ENCODE data around the gene BBS4.
"Not testable (repeated sequence)": the region's sequence is repeated elsewhere in the genome, so short reads cannot be mapped to it uniquely, and the experiment has no call there.

Gene BBS4

DNA sequence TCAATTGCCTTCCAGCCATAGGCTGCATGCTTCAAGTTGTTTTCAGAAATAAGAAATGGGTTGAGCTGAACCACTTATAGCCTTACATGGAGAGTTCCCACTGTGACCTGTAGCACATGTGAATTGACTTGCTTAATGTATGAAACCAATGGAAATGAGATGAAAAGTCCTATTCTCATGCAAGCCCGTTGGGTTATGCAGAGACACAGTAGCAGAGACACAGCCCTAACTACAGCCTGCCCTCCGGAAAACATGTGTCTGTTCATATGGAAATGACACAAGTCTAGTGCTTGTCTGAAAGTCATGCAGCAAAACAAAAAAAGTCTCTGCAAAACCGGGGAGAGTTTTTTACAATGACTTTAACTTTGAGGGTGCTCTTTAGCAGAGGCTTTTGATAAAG lies 14.5 kb upstream of the BBS4 start:
- Histone ChIP-seq H3K9ac (no peak overlapping the region), H3K27ac (no peak overlapping the region)

DNA sequence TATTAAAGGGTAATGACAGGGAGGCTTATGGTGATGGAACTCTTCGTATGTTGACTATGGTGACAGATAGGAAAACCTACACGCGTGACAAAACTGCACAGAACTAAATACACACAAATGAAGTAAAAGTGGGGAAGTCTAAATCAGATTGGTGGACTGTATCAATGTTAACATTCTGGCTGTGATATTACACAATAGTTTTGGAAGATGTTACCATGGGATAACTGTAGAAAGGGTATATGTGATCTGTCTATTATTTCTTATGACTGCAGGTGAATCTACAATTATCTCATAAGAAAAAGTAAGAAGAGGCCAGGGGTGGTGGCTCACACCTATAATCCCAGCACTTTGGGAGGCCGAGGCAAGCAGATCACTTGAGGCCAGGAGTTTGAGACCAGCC lies 9.2 kb upstream of the BBS4 start:
- Histone ChIP-seq H3K4me2 (no peak overlapping the region), H3K27ac (no peak overlapping the region), H3K36me3 (no peaks in the 10 kb centered on the region), H3K4me3 (no peak overlapping the region), H4K20me1 (no peaks in the 10 kb centered on the region), H3K9ac (no peak overlapping the region), H3K4me1 (peaks cover 0 to 5% (median 0%) of the 10 kb centered on the region in 10 experiments; a peak in 3 of 20 replicates), H3K9me3 (replicated peaks in 1 of 11) (no peaks in the 10 kb centered on the region), H3K27me3 (no peaks in the 10 kb centered on the region)
- no peak for TF ChIP-seq Cebpa-rat (IDR thresholded peaks at IDR 0.05)

More for the DNA sequence above, 14.5 kb upstream of the BBS4 start:
- Histone ChIP-seq H3K27me3 (no peaks in the 10 kb centered on the region), H4K20me1 (no peaks in the 10 kb centered on the region), H3K4me3 (no peak overlapping the region), H3K9me3 (replicated peaks in 1 of 11) (no peaks in the 10 kb centered on the region), H3K4me1 (no peaks in the 10 kb centered on the region), H3K4me2 (no peak overlapping the region), H3K36me3 (no peaks in the 10 kb centered on the region)
- TF ChIP-seq Cebpa-rat (IDR thresholded peaks at IDR 0.05), result no peak

DNA sequence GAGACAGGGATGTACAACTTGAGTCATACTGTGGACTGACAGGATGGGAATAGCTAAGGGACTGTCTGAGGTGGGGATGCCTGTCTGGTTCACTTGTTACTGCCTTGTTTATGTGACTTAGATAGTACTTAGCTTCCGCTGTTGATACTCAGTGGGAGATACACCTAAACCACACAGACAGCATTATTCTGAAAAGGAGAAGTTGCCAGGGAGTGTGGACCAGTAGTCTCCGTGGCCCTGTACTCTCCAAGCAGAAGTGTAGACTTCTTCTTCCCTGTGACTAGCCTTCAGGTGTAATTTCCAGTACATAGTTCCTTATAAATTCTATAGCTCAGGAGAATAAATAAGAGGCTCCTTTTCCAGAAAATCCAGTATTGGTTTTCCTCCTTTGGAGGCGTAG lies 5.1 kb upstream of the BBS4 start:
- Histone ChIP-seq H3K27me3 (no peaks in the 10 kb centered on the region), H3K4me2 (no peak overlapping the region), H3K4me1 (peaks cover 8 to 14% (median 10%) of the 10 kb centered on the region in 10 experiments), H3K36me3 (no peaks in the 10 kb centered on the region), H3K4me3 (no peak overlapping the region), H4K20me1 (no peaks in the 10 kb centered on the region), H3K9ac (no peak overlapping the region), H3K27ac (no peak overlapping the region), H3K9me3 (replicated peaks in 1 of 11) (no peaks in the 10 kb centered on the region)
- no peak for TF ChIP-seq Cebpa-rat (IDR thresholded peaks at IDR 0.05)

DNA sequence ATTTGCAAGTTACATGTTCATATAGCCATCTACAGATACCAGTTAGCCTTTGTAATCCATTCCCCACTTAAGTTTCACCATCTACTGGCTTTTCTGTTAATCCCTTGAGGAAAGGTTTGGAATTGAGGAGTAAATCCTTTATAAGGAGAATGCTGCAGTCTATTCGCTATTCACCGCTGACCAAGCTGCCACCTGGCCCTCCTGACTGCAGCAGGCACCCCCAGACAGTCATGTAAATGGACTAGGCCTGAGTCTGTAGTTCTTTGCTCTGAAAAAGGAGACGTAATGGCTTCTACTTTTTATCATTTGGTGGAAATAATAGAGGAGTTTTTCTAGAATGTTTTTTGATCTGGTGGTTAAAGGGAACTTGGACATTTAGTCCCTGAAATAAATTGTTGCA lies 3.2 kb upstream of the BBS4 start:
- Histone ChIP-seq H3K4me1 (peaks cover 15 to 25% (median 20%) of the 10 kb centered on the region in 10 experiments), H3K9me3 (replicated peaks in 1 of 11) (no peaks in the 10 kb centered on the region), H3K9ac (no peak overlapping the region), H3K27ac (no peak overlapping the region), H3K36me3 (no peaks in the 10 kb centered on the region), H3K4me3 (no peak overlapping the region), H3K27me3 (no peaks in the 10 kb centered on the region), H3K4me2 (no peak overlapping the region), H4K20me1 (no peaks in the 10 kb centered on the region)
- TF ChIP-seq Cebpa-rat (IDR thresholded peaks at IDR 0.05), result no peak

DNA sequence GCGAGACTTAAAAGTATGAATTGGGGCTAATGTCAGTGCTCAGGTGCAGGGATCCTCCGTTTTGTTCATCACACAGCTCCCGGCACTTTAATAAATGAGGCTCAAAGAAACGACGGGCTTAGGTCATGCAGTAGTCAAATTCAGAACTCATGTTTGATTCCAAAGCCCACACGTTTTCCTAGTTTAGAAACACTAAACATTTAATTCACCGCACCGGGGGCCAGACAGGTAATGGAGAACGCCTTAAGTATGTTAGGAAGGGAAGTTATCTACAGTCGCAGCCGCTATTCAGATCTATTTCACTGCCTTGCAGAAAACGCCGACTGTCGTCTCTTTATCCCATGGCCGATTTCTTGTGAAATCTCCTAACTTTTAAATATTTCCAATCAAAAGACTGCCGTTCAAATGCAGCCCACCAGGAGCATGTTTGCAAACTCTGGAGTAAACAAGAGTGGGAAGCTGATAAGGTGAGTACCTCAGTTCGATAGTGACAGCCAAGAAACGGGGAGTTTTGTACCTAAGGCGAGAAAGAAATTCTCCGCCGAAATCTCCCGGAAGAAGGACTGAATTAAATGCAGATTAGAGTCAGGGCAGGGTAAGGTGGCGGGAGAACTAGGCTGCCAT lies 594 bp upstream of the BBS4 start:
- Histone ChIP-seq H3K4me2 (peak overlapping the region; percentile 66 to 95 (median 87)), H3K9me3 (replicated peaks in 1 of 11) (0 out of 22 replicates have a peak, but pooled peaks cover 0 to 4% (median 0%) of the 10 kb centered on the region in 11 experiments), H3K27ac (peak overlapping the region; percentile 66 to 90 (median 81)), H3K27me3 (no peaks in the 10 kb centered on the region), H3K36me3 (no peaks in the 10 kb centered on the region), H4K20me1 (no peaks in the 10 kb centered on the region), H3K4me1 (peaks cover 15 to 23% (median 20%) of the 10 kb centered on the region in 10 experiments), H3K4me3 (peak overlapping the region; percentile 69 to 80 (median 76)), H3K9ac (peak overlapping the region; percentile 77 to 87 (median 83))
- no peak for TF ChIP-seq Cebpa-rat (IDR thresholded peaks at IDR 0.05)

DNA sequence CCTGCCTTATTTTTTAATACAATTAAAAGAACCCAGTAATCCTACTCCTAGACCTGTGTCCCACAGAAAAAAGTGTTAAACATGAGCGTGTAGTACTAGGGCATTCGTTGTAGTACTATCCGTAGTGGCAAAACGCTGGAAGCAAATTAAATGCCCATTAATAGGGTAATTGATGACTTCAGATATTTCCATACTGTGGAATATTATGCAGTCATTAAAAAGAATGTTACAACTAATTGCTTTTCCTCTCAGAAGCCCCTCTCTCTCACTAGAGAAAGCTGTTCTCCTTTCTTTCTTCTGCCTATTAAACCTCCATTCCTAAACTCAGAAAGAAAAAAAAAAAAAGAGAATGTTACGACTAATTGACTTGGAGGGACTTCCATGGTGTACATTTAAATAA lies 2.7 kb downstream of the BBS4 start:
- peaks cover 15 to 28% (median 20%) of the 10 kb centered on the region in 10 experiments for H3K4me1 ChIP-seq
- H3K27me3 ChIP-seq, result no peaks in the 10 kb centered on the region
- no peak overlapping the region for H3K4me2 ChIP-seq
- no peak overlapping the region for H3K9ac ChIP-seq
- no peak overlapping the region for H3K27ac ChIP-seq
- H4K20me1 ChIP-seq, result no peaks in the 10 kb centered on the region
- 0 out of 22 replicates have a peak, but pooled peaks cover 0 to 4% (median 0%) of the 10 kb centered on the region in 11 experiments for H3K9me3 ChIP-seq (replicated peaks in 1 of 11)
- H3K36me3 ChIP-seq, result no peaks in the 10 kb centered on the region
- H3K4me3 ChIP-seq, result no peak overlapping the region
- TF ChIP-seq Cebpa-rat (IDR thresholded peaks at IDR 0.05), result no peak

GRCh38 chr15:72690938-72691337 lies 4.9 kb downstream of the BBS4 start:
- Histone ChIP-seq H3K4me1 (peaks cover 7 to 18% (median 11%) of the 10 kb centered on the region in 10 experiments; a peak in 19 of 20 replicates), H3K36me3 (peaks cover 0 to 6% (median 0%) of the 10 kb centered on the region in 11 experiments; a peak in 1 of 22 replicates), H3K9me3 (replicated peaks in 1 of 11) (0 out of 22 replicates have a peak, but pooled peaks cover 0 to 4% (median 0%) of the 10 kb centered on the region in 11 experiments), H3K9ac (no peak overlapping the region), H4K20me1 (no peaks in the 10 kb centered on the region), H3K4me3 (no peak overlapping the region), H3K27me3 (no peaks in the 10 kb centered on the region), H3K27ac (no peak overlapping the region), H3K4me2 (peak overlapping the region in 2 of 11 experiments; percentile 6 to 19; a peak in 1 of 22 replicates)
- TF ChIP-seq Cebpa-rat (IDR thresholded peaks at IDR 0.05), result no peak

- no peak overlapping the region for H3K27ac ChIP-seq
- H3K27me3 ChIP-seq, result no peaks in the 10 kb centered on the region
- peaks cover 0 to 6% (median 0%) of the 10 kb centered on the region in 11 experiments; a peak in 1 of 22 replicates for H3K36me3 ChIP-seq
- H3K9me3 ChIP-seq (replicated peaks in 1 of 11), result no peaks in the 10 kb centered on the region
- no peak overlapping the region for H3K4me2 ChIP-seq
- no peaks in the 10 kb centered on the region for H3K4me1 ChIP-seq
- no peaks in the 10 kb centered on the region for H4K20me1 ChIP-seq
- H3K9ac ChIP-seq, result no peak overlapping the region
- TF ChIP-seq Cebpa-rat (IDR thresholded peaks at IDR 0.05), result no peak
- no peak overlapping the region for H3K4me3 ChIP-seq
These were observed 12.9 kb downstream of the BBS4 start for GRCh38 chr15:72698938-72699337.

GRCh38 chr15:72700076-72700475 lies 14.1 kb downstream of the BBS4 start:
- Histone ChIP-seq H3K4me2 (no peak overlapping the region), H3K9me3 (replicated peaks in 1 of 11) (no peaks in the 10 kb centered on the region), H3K4me1 (no peaks in the 10 kb centered on the region), H4K20me1 (no peaks in the 10 kb centered on the region), H3K27ac (no peak overlapping the region), H3K4me3 (no peak overlapping the region), H3K9ac (no peak overlapping the region), H3K36me3 (peaks cover 0 to 6% (median 0%) of the 10 kb centered on the region in 11 experiments; a peak in 1 of 22 replicates), H3K27me3 (no peaks in the 10 kb centered on the region)
- no peak for TF ChIP-seq Cebpa-rat (IDR thresholded peaks at IDR 0.05)

DNA sequence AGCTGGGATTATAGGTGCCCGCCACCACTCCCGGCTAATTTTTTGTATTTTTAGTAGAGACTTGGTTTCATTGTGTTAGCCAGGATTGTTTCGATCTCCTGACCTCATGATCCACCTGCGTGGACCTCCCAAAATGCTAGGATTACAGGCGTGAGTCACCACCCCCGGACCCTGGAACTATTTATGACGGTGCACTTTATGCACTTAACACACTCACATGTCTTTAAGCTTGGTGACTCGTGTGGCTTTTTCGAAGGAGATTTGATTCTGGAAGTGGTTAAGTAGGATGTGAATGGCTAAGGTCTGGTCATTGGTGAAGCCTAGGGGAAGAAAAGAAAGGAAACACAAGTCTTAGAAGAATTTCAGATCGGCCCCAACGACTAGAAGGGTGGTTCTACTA lies 20.3 kb downstream of the BBS4 start:
- no peak for TF ChIP-seq Cebpa-rat (IDR thresholded peaks at IDR 0.05)
- Histone ChIP-seq H3K4me1 (peaks cover 0 to 10% (median 0%) of the 10 kb centered on the region in 10 experiments; a peak in 5 of 20 replicates), H3K36me3 (peaks cover 0 to 8% (median 0%) of the 10 kb centered on the region in 11 experiments; a peak in 2 of 22 replicates), H3K27me3 (no peaks in the 10 kb centered on the region), H4K20me1 (no peaks in the 10 kb centered on the region), H3K4me3 (no peak overlapping the region), H3K4me2 (no peak overlapping the region), H3K9ac (no peak overlapping the region), H3K9me3 (replicated peaks in 1 of 11) (no peaks in the 10 kb centered on the region), H3K27ac (no peak overlapping the region)

GRCh38 chr15:72708551-72709303 lies 22.7 kb downstream of the BBS4 start:
- not testable (repeated sequence) for H3K9ac ChIP-seq, H4K20me1 ChIP-seq
- H3K4me2 ChIP-seq, result peak overlapping the region in 2 of 11 experiments; percentile 52 to 59; a peak in 4 of 22 replicates

More at GRCh38 chr15:72708551-72709303, 22.7 kb downstream of the BBS4 start:
- H3K27me3 ChIP-seq; H3K27ac ChIP-seq; H3K9me3 ChIP-seq (replicated peaks in 1 of 11); H3K4me3 ChIP-seq: not testable (repeated sequence)
- H3K36me3 ChIP-seq, result peaks cover 0 to 33% (median 6%) of the 10 kb centered on the region in 11 experiments; a peak in 10 of 22 replicates
- peaks cover 0 to 10% (median 0%) of the 10 kb centered on the region in 10 experiments; a peak in 5 of 20 replicates for H3K4me1 ChIP-seq

Measured in BLaER1 treated with 17β-estradiol and CSF1 and Interleukin-3, amounts not matched to agents 10 nM and 100 nM (cell line).